NCI-H524 treated with DMSO at 0.1 percent for 48 hours (cell line): ENCODE data around the gene AGL.
"Not testable (repeated sequence)": the region's sequence is repeated elsewhere in the genome, so short reads cannot be mapped to it uniquely, and the experiment has no call there.

ENCODE experiments used
- DNase-seq: peaks from one replicate; lab custom pipeline; 2025; lab: John Stamatoyannopoulos, UW

The AGL gene

DNA sequence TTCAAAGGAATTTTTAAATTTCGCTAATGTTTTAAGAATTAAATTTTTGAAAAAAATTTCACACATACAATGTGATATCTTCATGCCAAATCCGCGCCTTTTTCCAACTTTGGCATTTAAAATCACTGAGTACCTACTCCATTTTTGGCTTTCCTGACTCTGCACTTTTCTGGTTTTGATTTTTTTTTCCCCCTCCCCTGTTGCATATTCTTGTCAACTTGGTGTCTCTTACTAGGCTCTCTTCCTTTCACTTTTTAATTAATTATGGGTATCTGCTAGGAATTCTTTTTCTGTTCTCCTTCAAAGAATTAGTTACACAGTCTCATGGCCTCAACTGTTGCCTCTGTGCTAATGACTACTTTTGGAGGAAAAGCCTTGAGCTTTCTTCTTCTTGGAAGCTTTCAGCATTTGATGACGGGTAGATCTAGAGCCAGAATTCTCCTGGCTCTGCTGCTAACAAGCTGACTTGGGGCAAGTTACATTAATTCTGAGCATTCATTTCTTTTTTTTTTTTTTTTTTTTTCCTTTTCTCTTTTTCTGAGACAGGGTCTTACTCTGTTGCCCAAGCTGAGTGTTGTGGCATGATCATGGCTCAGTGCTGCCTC lies 1.8 kb downstream of the AGL start:
- DNase-seq, result no peak

DNA sequence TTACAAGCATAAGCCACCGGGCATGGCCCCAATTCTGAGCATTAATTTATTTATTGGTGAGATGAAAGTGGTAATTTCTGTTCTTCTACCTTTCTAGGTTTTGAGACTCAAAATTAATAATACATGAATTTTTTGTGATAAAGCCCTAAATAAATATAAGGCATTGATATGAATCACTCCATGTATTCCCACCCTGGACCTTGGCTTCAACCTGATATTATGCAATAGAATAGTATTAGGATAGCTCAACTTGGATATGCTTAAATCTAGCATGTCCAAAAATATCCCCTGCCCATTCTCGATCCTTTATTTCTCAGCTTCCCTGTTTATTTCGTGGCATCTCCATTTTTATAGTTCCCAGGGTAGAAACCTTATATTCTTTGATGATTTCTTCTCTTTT lies 2.5 kb downstream of the AGL start:
- DNase-seq, result no peak

DNA sequence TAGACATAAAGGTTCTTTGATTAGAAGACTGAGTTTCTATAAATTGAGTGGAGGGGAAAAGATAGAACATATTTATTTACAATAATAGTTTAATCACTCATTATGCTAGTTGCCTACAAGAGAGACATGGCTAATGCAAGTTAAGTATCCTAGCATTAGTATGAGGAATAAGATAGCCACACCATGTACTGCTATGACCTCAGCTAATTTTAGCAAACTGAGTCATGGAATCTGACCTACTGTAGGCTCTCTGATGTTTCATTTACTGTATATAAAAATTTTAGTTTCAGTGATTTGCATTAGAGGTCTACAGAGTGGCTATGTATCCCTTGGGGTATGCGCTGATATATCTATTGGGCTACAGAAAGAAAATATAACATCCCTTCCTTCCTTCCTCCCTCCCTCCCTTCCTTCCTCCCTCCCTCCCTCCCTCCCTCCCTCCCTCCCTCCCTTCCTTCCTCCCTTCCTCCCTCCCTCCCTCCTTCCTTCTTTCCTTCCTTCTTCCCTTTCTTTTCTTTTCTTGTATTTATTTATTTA lies 5.8 kb downstream of the AGL start:
- no peak for DNase-seq

DNA sequence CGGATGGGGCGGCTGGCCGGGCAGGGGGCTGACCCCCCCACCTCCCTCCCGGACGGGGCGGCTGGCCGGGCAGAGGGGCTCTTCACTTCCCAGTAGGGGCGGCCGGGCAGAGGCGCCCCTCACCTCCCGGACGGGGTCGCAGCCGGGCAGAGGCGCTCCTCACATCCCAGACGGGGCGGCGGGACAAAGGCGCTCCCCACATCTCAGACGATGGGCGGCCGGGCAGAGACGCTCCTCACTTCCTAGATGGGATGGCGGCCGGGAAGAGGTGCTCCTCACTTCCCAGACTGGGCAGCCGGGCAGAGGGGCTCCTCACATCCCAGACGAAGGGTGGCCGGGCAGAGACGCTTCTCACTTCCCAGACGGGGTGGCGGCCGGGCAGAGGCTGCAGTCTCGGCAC lies 6.9 kb downstream of the AGL start:
- not testable (repeated sequence) for DNase-seq

DNA sequence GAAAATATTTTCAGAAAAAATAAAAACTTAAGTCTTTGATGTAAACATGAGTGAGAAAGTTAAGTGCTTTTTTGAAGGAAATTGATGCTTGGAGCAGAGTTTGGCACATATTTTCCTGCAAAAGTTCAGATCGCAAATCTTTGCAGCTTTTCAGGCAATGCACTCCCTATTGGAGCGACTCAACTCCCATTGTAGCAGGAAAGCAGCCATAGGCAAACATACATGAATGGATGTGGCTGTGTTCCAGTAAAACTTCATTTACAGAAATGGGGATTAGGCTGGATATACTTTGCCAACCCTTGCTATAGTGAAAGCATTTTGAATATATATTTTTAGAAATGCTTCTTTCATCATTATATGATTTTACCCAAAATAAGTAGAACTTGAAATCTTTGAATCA lies 8.1 kb downstream of the AGL start:
- no peak for DNase-seq

DNA sequence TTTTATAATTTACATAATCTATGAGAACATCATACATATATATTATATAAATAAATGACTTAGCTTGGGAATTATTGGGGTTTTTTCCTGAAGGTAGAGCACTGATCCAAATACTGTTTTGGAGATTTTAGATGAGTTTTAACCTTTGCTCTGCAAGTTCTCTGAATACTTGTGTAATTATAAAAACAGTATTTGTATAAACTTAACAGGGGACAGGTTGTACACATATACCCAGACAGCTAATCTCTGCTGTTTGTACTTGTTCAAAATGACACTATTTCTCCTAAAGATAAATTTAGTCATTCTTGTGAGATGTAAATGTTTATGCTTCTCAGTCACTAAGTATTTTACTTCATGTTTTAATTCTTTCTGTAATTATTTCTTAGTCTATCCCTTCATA lies 8.7 kb downstream of the AGL start:
- DNase-seq, result no peak

DNA sequence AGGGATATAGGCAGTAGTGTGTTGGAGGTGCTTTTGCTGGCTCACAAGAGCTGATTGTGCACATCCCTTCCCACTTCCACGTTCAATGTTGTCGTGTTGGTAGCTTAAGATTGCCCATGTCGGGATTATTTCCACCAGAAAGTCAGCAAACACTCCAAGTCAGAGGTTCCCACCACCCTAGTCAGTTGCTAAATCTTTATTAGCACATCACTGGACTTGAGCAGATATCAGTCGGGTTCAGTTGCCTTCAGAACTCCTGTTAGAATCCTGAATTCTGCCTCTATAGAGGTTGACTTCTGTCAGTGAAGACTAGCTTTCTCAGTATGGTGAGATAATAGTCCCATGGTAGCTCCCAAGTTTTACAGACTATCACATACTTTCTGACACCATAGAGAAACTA lies 10.5 kb downstream of the AGL start:
- DNase-seq, result no peak

DNA sequence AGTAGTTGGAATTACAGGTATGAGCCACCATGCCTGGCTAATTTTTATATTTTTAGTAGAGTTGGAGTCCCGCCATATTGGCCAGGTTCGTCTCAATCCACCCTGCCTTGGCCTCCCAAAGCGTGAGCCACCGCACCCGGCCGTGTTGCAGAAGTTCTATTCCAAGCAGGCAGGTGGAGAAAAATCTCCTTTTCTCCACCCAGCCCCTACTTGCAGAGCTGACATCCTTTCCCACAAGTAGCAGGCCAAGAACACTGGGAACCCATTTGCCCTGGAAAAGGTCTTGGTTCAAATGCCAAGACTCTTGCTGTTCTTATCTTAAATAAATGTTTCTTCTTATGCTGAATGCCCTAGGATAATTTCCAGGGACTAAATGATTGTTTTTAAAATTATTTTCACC lies 17.5 kb downstream of the AGL start:
- no peak for DNase-seq

DNA sequence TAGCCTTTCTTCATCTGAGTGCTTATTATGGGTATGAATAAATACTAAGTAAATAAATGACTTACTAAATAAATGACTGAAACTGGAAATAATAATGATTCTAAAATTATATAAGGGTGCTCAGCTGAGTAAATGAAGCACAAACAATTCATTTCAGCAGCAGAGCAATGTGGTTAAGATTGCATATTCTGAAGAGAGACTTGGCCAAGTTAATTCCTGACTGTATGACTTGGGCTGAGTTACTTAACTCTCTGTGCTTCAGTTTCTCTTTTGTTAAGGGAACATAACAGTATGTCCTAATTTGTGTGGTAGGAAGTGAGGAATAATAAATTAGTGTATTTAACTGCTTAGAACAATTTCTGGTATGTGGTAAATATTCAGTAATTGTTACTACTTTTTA lies 19.1 kb downstream of the AGL start:
- DNase-seq, result no peak

DNA sequence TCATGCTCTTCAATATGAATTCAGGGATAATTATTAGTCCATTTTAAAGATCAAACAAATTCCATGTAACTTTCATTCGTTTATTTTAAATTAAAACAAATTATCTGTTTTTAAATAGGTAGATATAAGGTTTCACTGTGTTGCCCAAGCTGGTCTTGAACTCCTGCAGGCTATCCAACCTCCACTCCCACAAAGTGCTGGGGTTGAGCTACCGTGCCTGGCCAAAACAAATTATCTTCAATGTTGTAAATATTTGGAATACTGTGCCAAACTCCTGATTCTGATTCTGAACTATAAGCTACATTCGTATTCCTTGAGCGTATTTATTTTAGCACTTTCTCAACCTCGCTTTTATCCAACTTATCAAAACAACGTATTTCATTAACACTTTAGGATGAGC lies 19.6 kb downstream of the AGL start:
- DNase-seq, result no peak

DNA sequence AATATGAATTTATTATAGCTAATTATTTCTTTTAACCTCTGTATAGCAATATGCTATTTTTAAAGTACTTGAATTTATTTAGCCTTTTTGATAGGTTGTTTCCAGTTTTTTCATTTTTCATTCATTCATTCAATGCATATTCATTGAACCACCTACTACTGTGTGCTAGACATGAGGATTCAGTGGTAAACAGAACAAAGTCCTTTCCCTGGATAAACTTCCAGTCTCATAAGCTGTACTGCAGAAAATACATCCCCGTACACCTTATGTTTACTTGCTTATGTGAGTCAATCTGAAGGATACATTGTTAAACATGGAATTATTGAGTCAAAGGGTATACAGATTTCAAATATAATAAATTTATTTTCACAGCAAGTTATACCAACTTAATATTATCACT lies 21.9 kb downstream of the AGL start:
- DNase-seq, result no peak

DNA sequence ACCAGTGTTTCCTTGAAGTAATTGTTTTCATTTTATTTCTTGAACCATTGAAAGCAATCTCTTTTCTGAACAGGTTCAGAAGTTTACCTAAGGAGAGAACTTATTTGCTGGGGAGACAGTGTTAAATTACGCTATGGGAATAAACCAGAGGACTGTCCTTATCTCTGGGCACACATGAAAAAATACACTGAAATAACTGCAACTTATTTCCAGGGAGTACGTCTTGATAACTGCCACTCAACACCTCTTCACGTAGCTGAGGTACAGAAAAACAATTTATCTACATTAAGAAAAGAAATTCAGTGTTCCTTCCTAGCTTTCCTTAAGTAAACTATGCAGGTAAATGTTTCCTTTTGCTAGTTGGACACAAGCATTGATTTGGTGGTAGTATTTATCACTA lies 27.4 kb downstream of the AGL start:
- DNase-seq, result no peak

DNA sequence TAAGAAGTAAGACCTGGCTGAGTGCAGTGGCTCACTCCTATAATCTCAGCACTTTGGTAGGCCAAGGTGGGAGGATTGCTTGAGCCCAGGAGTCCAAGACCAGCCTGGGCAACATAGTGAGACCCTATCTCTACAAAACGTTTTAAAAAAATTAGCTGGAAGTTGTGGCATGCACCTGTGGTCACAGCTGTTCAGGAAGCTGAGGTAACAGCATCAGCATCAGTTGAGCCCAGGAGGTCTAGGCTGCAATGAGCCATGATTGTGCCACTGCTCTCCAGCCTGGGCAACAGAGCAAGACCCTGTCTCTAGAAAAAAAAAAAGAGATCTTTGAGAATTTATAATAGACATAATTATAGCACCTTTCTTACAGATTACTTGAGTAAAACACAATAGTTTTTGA lies 36.0 kb downstream of the AGL start:
- DNase-seq, result no peak

DNA sequence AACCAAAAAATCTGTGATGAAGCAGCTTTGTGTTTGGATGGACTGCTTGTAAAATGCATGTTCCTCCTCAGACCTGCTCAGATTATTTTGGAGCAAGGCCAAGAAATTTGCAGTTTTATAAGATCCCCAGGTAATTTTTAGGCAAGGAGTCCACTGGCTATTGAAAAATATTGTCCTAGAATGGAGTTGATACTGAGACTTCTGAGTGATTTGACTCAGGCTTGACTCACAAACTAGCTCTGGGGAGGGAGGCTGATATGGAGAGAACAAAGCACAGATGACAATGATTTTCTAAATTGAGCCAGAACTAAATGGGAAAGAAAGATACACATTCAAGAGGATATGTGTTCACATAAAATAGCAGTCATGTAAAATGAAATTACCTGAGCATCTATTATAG lies 36.7 kb downstream of the AGL start:
- DNase-seq, result no peak

DNA sequence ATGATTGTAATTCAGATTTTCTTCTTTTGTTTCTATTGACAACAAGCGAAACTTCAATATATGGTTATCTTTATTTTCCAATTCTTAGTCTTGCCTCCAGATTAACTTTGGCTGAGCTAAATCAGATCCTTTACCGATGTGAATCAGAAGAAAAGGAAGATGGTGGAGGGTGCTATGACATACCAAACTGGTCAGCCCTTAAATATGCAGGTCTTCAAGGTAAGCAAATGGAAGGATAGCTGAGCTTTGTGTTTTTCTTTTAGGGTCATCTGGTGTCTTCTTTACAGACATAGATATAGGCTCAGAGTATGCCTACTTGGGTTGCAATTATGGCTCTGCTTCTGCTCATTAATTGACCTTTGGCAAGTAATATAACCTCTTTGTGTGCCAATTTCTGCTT lies 37.7 kb downstream of the AGL start:
- no peak for DNase-seq

DNA sequence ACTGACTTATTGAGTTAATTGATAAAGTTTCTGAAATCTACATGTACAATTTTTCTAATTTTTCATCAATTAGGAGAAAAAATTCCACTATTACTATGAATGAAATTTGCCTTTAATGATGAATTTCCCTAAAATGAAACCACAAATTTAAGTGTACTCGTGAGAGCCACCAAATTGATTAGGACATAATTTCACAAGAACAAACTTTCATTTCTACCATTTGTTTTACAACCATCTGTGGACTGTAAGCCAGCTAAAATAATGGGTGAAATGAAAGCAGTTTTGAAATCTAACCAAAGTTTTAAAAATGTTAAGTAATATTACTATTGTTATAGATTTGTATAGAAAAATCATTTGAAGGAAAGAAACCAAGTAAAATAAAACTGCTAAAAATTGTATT lies 41.8 kb downstream of the AGL start:
- no peak for DNase-seq

DNA sequence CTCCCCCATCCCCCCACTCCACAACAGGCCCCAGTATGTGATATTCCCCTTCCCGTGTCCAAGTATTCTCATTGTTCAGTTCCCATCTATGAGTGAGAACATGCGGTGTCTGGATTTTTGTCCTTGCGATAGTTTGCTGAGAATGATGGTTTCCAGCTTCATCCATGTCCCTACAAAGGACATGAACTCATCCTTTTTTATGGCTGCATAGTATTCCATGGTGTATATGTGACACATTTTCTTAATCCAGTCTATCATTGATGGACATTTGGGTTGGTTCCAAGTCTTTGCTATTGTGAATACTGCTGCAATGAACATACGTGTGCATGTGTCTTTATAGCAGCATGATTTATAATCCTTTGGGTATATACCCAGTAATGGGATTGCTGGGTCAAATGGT lies 53.1 kb downstream of the AGL start:
- not testable (repeated sequence) for DNase-seq

DNA sequence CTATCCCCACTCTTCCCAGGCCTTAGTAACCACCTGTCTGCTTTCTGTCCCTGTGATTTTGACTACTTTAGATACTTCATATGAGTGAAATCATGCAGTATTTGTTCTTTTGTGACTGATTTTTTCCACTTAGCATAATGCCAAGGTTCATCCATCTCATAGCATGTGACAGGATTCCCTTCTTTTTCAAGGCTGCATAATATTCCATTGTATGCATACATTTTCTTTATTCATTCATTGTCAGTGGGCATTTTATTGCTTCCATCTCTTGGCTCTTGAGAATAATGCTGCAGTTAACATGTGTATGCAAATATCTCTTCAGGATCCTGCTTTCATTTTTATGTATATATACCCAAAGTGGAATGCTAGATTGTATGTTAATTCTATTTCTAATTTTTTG lies 56.4 kb downstream of the AGL start:
- no peak for DNase-seq

DNA sequence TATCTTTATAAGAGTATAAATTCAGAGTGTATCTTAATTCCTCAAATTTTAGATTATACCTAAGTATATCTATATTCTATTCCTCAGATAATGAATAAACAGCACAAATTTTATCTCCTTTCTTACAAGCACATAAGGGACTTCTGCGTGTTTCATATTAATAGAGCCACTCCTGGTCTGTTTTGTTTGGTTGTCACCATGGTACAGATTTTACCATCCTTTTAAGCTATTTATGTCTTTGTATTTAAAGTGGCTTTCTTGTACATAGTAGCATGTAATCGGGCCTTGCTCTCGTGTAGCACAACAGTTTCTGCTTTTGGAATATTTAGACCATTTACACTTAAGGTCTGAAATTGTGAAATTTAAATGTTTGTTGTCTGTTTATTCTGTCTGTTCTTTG lies 67.1 kb downstream of the AGL start:
- no peak for DNase-seq

DNA sequence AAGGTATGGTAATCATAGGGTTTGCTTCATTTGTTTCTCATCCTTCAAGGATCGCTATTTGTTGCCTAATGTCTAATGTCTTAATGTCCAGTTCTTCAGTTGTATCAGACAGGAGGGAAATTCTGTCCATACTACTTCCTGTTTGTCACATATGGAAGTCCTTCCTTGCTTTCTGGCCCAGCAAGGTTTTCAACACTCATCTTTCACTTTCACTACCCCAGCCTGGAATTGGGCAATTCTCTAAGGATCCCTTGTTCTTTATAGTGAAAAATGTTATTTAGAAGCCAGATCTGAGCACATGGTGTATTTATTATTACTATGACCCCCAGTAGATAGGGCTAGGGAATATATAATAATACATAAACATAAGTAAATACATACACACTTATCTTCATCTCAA lies 69.1 kb downstream of the AGL start:
- DNase-seq, result no peak

DNA sequence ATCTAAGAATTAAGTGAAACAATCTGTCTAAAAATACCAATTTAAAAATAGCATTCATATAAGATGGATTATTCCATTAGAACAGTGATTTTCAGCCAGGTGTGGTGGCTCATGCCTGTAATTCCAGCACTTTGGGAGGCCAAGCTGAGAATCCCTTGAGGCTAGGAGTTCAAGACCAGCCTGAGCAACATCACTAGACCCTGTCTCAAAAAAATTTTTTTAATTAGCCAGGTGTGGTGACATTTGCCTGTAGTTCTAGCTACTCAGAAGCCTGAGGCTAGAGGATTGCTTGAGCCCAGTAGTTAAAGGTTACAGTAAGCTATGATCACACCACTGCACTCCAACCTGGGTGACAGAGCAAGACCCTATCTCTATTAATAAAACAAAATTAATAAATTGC lies 84.6 kb downstream of the AGL start:
- no peak for DNase-seq

DNA sequence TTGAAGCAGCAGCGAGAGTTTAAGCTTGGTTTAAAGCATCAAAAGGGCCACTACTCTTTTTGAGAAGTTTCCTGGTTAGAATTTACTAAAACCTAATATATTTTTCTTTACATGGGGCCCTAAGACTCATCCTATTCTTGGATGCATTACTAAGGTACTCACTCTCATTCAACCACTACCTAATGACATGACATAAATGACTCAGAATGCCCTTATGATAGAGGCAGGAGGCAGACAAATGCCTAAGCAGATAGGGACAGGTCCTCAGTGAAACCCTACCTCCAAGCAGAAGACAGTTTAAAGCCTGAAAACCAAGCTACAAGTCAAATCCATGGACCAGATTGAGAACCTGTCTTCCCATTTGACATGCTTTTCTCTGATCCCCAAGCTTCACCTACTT lies 85.4 kb downstream of the AGL start:
- no peak for DNase-seq

DNA sequence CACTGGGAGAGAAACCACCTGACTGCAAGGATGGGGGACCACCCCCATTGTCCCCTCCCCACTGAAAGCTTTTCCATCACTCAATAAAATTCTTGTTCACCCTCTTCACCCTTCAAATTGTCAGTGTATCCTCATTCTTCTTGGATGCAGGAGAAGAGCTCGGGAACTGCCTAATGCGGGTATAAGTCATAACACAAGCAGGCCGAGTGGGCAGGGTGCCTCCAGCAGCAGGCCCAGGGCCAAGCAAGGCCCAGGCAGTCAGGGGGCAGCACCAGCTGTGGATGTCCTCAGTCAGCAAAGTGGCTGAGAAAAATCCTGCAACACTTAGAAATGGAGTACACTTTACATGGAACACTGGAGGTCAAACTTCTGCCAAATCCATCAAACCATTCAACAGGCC lies 85.9 kb downstream of the AGL start:
- DNase-seq, result no peak

DNA sequence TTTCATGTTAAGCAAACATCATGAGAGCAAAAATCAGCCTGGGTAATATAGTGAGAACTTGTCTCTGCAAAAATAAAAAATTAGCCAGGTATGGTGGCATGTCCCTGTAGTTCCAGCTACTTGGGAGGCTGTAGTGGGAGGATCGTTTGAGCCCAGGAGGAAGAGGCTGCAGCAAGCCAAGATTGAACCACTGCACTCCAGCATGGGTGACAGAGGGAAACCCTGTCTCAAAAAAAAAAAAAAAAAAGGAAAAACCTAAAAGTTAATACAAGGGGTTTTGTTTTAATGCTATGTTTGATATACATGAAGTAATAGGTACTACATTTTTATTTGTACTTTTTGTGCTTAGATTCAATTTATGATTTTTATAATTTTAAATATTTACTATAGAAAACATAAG lies 92.6 kb downstream of the AGL start:
- DNase-seq, result no peak
